ENCODE measurements around the gene ROR1. TPM values are rescaled to one million over a fixed set of nuclear protein-coding genes. Genes with fewer than 3 reads are reported as not detected.

Gene ROR1
- total and polyA plus RNA-seq, 2 of the 4 experiments (the other 2 are of a cell fraction), result 4.4 to 10.0 TPM

- Histone ChIP-seq H3K4ac (ENCODE audit: low read depth, low read length) (no peak overlapping the region), H2BK20ac (ENCODE audit: low read depth, low read length) (no peak overlapping the region), H3K79me1 (ENCODE audit: low read depth in 1 of 2, low read length in 2 of 2) (no peaks in the 10 kb centered on the region), H3K27ac (ENCODE audit: insufficient read depth, low read length) (no peak overlapping the region), H3K14ac (replicated peaks; ENCODE audit: low read depth, low read length) (no peak overlapping the region), H3K18ac (ENCODE audit: low read depth, low read length) (no peak overlapping the region), H2AFZ (replicated peaks; ENCODE audit: low read length, poor library complexity) (no peak overlapping the region), H3K4me2 (ENCODE audit: low read depth, low read length) (no peak overlapping the region), H3K27me3 (ENCODE audit: control insufficient read depth, insufficient read depth, low read length) (no peaks in the 10 kb centered on the region), H4K91ac (ENCODE audit: insufficient read depth, low read depth, low read length) (no peak overlapping the region), H3K9ac (ENCODE audit: low read depth, low read length) (no peak overlapping the region), H4K5ac (ENCODE audit: low read depth, low read length) (no peak overlapping the region), H3K9me3 (ENCODE audit: control insufficient read depth, insufficient read depth, low read length) (no peaks in the 10 kb centered on the region), H2BK120ac (ENCODE audit: low read depth, low read length) (no peak overlapping the region), H2AK5ac (ENCODE audit: low read depth, low read length) (no peak overlapping the region), H2AK9ac (replicated peaks; ENCODE audit: low read depth, low read length, poor library complexity) (no peak overlapping the region), H3K23ac (ENCODE audit: low read depth, low read length) (no peak overlapping the region), H3K4me3 (ENCODE audit: insufficient read depth, low read depth, low read length) (no peak overlapping the region), H4K8ac (ENCODE audit: low read depth in 2 of 2, low read length in 2 of 2) (no peak overlapping the region), H3K36me3 (ENCODE audit: control insufficient read depth, insufficient read depth, low read length) (peaks cover 2% of the 10 kb centered on the region; the same call in 1 of the 2 replicates), H3K4me1 (ENCODE audit: control insufficient read depth, insufficient read depth, low read length) (peaks cover 5% of the 10 kb centered on the region), H3K9me1 (ENCODE audit: insufficient read depth, low read length) (peaks cover 2% of the 10 kb centered on the region; the same call in 1 of the 2 replicates), H2BK15ac (ENCODE audit: low read depth, low read length) (no peak overlapping the region), H3K56ac (ENCODE audit: extremely low read depth, insufficient read depth, low read length) (no peak overlapping the region), H2BK5ac (ENCODE audit: low read depth, low read length, poor library complexity, severe bottlenecking) (no peak overlapping the region), H4K20me1 (ENCODE audit: insufficient read depth, low read length) (no peaks in the 10 kb centered on the region)
- BruUV-seq (replicated peaks), result no TSS peak
- dilution Hi-C loops (cut with HindIII; ENCODE audit: low sequenced_read_pairs, unreplicated experiment), result no loop called here
- ChIA-PET POLR2A (ENCODE audit: unreplicated experiment) (no interaction called here), CTCF (no interaction called here)
- DNase-seq, result no peak
- ATAC-seq (ENCODE audit: low read depth), result no peak
- TF ChIP-seq SMC3 (IDR thresholded peaks at IDR 0.05; ENCODE audit: low read depth, low read length) (no peak), POLR2A (IDR thresholded peaks at IDR 0.05; ENCODE audit: low read depth, low read length) (no peak), RAD21 (IDR thresholded peaks at IDR 0.05; ENCODE audit: low read length) (no peak), CHD1 (IDR thresholded peaks at IDR 0.05; ENCODE audit: low read depth, low read length) (no peak), NFE2L2 (IDR thresholded peaks at IDR 0.05; ENCODE audit: low read depth, low read length) (no peak), ELK1 (IDR thresholded peaks at IDR 0.05; ENCODE audit: borderline replicate concordance, low read depth, low read length) (no peak), FOS (IDR thresholded peaks at IDR 0.05; ENCODE audit: low read depth, low read length) (no peak), MXI1 (IDR thresholded peaks at IDR 0.05; ENCODE audit: borderline replicate concordance, low read depth, low read length) (no peak), CTCF (conservative IDR thresholded peaks at IDR 0.05; ENCODE audit: low read depth, low read length) (no peak), RCOR1 (IDR thresholded peaks at IDR 0.05; ENCODE audit: insufficient replicate concordance, low read length) (no peak), RFX5 (IDR thresholded peaks at IDR 0.05; ENCODE audit: low read depth, low read length) (no peak), BHLHE40 (IDR thresholded peaks at IDR 0.05; ENCODE audit: low read depth, low read length) (no peak), CEBPB (IDR thresholded peaks at IDR 0.05; ENCODE audit: low read depth, low read length) (no peak), MAZ (IDR thresholded peaks at IDR 0.05; ENCODE audit: borderline replicate concordance, low read depth, low read length) (no peak), MAFK (IDR thresholded peaks at IDR 0.05; ENCODE audit: low read depth, low read length) (no peak), USF2 (IDR thresholded peaks at IDR 0.05; ENCODE audit: low read depth, low read length) (no peak)
- in situ Hi-C loops (cut with MboI; ENCODE audit: low sequenced_read_pairs), result no loop called here
- intact Hi-C loops (cut with micrococcal nuclease), result no loop called here
- WGBS, 2 experiments (ENCODE audit: extremely low coverage in 2 of 2, insufficient read length in 1 of 2), result no CpG with 5 or more reads among the region's 1 CpG
These were observed 273.8 kb downstream of the ROR1 start for GRCh38 chr1:64047549-64047996.
